Effector memory CD8-positive, alpha-beta T cell (primary cell): ENCODE measurements around the gene SLX4.

ENCODE experiments used
- ATAC-seq: fragments of 150-1000 bp; cut with Tn5 transposase; replicated peaks from 2 replicates; pipeline ENCODE4 v1.10.0; 2021; ENCODE audit warnings: mild to moderate bottlenecking, moderate library complexity
- DNase-seq, 3 experiments: peaks; one replicate each; pipeline ENCODE4 v3.0.0; 2021
- H3K27ac Mint-ChIP-seq, 2 donors: one replicate each; pipeline ENCODE4 v1.8.0; 2022; ENCODE audit warnings: mild to moderate bottlenecking in 2 of 2, mixed read lengths in 2 of 2, moderate library complexity in 2 of 2
- H3K27me3 Mint-ChIP-seq, 2 donors: one replicate each; pipeline ENCODE4 v1.8.0; 2022; ENCODE audit warnings: mixed read lengths in 2 of 2
- H3K36me3 Mint-ChIP-seq: one replicate; pipeline ENCODE4 v1.8.0; 2022; ENCODE audit warnings: mild to moderate bottlenecking, moderate library complexity, mixed read lengths; ENCODE audit not compliant: insufficient read depth
- H3K4me1 Mint-ChIP-seq, 2 donors: one replicate each; pipeline ENCODE4 v1.8.0; 2022; ENCODE audit warnings: low read depth in 2 of 2, mixed read lengths in 2 of 2
- H3K4me3 Mint-ChIP-seq, 2 donors: one replicate each; pipeline ENCODE4 v1.8.0; 2022; ENCODE audit warnings: mild to moderate bottlenecking in 2 of 2, mixed read lengths in 2 of 2, moderate library complexity in 2 of 2
- H3K9me3 Mint-ChIP-seq, 2 donors: one replicate each; pipeline ENCODE4 v1.8.0; 2022; ENCODE audit warnings: mixed read lengths in 2 of 2

The SLX4 gene

GRCh38 chr16:3578610-3579551 is 32.5 kb downstream of the SLX4 start:
- H3K4me3 Mint-ChIP-seq: peak overlapping the region; percentile 100
- peak overlapping the region; percentile 93 to 95 for H3K27ac Mint-ChIP-seq
- H3K27me3 Mint-ChIP-seq: no peaks in the 10 kb centered on the region
- ATAC-seq: peak; percentile 73
- peaks cover 37% of the 10 kb centered on the region for H3K36me3 Mint-ChIP-seq
- DNase-seq: peak; percentile 61 to 68 (median 64)
- H3K9me3 Mint-ChIP-seq: no peaks in the 10 kb centered on the region
- H3K4me1 Mint-ChIP-seq: peaks cover 33 to 54% of the 10 kb centered on the region in 2 donors

GRCh38 chr16:3578121-3578520 is 33.3 kb downstream of the SLX4 start:
- ATAC-seq (peak; percentile 64), DNase-seq (peak; percentile 40 to 53 (median 46))
- H3K4me1 Mint-ChIP-seq: peaks cover 37 to 57% of the 10 kb centered on the region in 2 donors
- H3K27ac Mint-ChIP-seq: peak overlapping the region; percentile 93 to 95
- H3K9me3 Mint-ChIP-seq: no peaks in the 10 kb centered on the region
- no peaks in the 10 kb centered on the region for H3K27me3 Mint-ChIP-seq
- peak overlapping the region; percentile 100 for H3K4me3 Mint-ChIP-seq
- peaks cover 42% of the 10 kb centered on the region for H3K36me3 Mint-ChIP-seq

- peak; percentile 48 to 54 (median 51) for DNase-seq
- Mint-ChIP-seq H3K4me3 (peak within 1 kb of the TSS; percentile 100), H3K4me1 (peaks cover 40 to 57% of the 10 kb centered on the region in 2 donors), H3K36me3 (peaks cover 50% of the 10 kb centered on the region), H3K27me3 (no peaks in the 10 kb centered on the region), H3K9me3 (no peaks in the 10 kb centered on the region), H3K27ac (peak within 1 kb of the TSS; percentile 93 to 95)
- peak; percentile 52 for ATAC-seq
These were observed 34.1 kb downstream of the SLX4 start, which contains the start of gene NLRC3 for GRCh38 chr16:3577302-3577752. TSS of gene NLRC3 (minus strand) at chr16:3577403. CDS start at chr16:3565036, 12,367 bp downstream.

GRCh38 chr16:3576211-3576610 is 35.2 kb downstream of the SLX4 start:
- no peak for ATAC-seq
- peaks cover 45 to 57% of the 10 kb centered on the region in 2 donors for H3K4me1 Mint-ChIP-seq
- H3K9me3 Mint-ChIP-seq: no peaks in the 10 kb centered on the region
- no peaks in the 10 kb centered on the region for H3K27me3 Mint-ChIP-seq
- H3K27ac Mint-ChIP-seq: peak overlapping the region; percentile 93 to 95
- DNase-seq: peak in 1 of 3 experiments; percentile 11
- peaks cover 62% of the 10 kb centered on the region for H3K36me3 Mint-ChIP-seq
- H3K4me3 Mint-ChIP-seq: peak overlapping the region; percentile 100

- Mint-ChIP-seq H3K9me3 (peaks cover 2 to 3% of the 10 kb centered on the region in 2 donors), H3K4me1 (peaks cover 46 to 53% of the 10 kb centered on the region in 2 donors), H3K4me3 (peak overlapping the region; percentile 100), H3K27me3 (no peaks in the 10 kb centered on the region), H3K27ac (peak overlapping the region; percentile 93 to 95), H3K36me3 (peaks cover 69% of the 10 kb centered on the region)
- no peak for DNase-seq
- no peak for ATAC-seq
These were observed 35.9 kb downstream of the SLX4 start for GRCh38 chr16:3575491-3575890.

- Mint-ChIP-seq H3K9me3 (peaks cover 5 to 7% of the 10 kb centered on the region in 2 donors), H3K4me1 (peaks cover 44% of the 10 kb centered on the region in 2 donors), H3K4me3 (peak overlapping the region; percentile 100), H3K27me3 (no peaks in the 10 kb centered on the region), H3K36me3 (peaks cover 70% of the 10 kb centered on the region), H3K27ac (peak overlapping the region; percentile 82 to 93)
- ATAC-seq: no peak
- no peak for DNase-seq
These were observed 37.2 kb downstream of the SLX4 start for GRCh38 chr16:3574195-3574594.

GRCh38 chr16:3573146-3573815 is 38.1 kb downstream of the SLX4 start:
- H3K36me3 Mint-ChIP-seq: peaks cover 75% of the 10 kb centered on the region
- no peak for ATAC-seq
- no peak for DNase-seq
- H3K4me1 Mint-ChIP-seq: peaks cover 40 to 44% of the 10 kb centered on the region in 2 donors
- H3K9me3 Mint-ChIP-seq: peaks cover 5 to 7% of the 10 kb centered on the region in 2 donors
- peak overlapping the region; percentile 37 to 57 for H3K4me3 Mint-ChIP-seq
- H3K27ac Mint-ChIP-seq: peak overlapping the region; percentile 69 to 93
- no peaks in the 10 kb centered on the region for H3K27me3 Mint-ChIP-seq

- Mint-ChIP-seq H3K4me1 (peaks cover 23 to 25% of the 10 kb centered on the region in 2 donors), H3K4me3 (no peak overlapping the region)
- no peak for ATAC-seq
These were observed 40.9 kb downstream of the SLX4 start for GRCh38 chr16:3570420-3571062.

GRCh38 chr16:3569851-3570250 is 41.6 kb downstream of the SLX4 start:
- H3K27ac Mint-ChIP-seq: peak overlapping the region; percentile 66 to 72
- H3K4me3 Mint-ChIP-seq: no peak overlapping the region
- peaks cover 88% of the 10 kb centered on the region for H3K36me3 Mint-ChIP-seq

More at GRCh38 chr16:3570420-3571062, 40.9 kb downstream of the SLX4 start:
- no peak for DNase-seq
- Mint-ChIP-seq H3K9me3 (peaks cover 5 to 7% of the 10 kb centered on the region in 2 donors), H3K27me3 (no peaks in the 10 kb centered on the region), H3K27ac (peak overlapping the region; percentile 58 to 66), H3K36me3 (peaks cover 87% of the 10 kb centered on the region)

GRCh38 chr16:3566990-3567389 is 44.4 kb downstream of the SLX4 start:
- Mint-ChIP-seq H3K4me3 (no peak overlapping the region), H3K27me3 (no peaks in the 10 kb centered on the region), H3K27ac (peak overlapping the region in 1 of 2 donors; percentile 84), H3K36me3 (peaks cover 78% of the 10 kb centered on the region), H3K9me3 (peaks cover 5 to 7% of the 10 kb centered on the region in 2 donors), H3K4me1 (peaks cover 9 to 10% of the 10 kb centered on the region in 2 donors)
- ATAC-seq (no peak), DNase-seq (no peak)

More at GRCh38 chr16:3569851-3570250, 41.6 kb downstream of the SLX4 start:
- Mint-ChIP-seq H3K9me3 (peaks cover 5 to 7% of the 10 kb centered on the region in 2 donors), H3K27me3 (no peaks in the 10 kb centered on the region), H3K4me1 (peaks cover 19 to 20% of the 10 kb centered on the region in 2 donors)
- DNase-seq (no peak), ATAC-seq (no peak)

GRCh38 chr16:3564889-3565141 is 46.6 kb downstream of the SLX4 start:
- H3K4me3 Mint-ChIP-seq: no peak overlapping the region
- H3K27me3 Mint-ChIP-seq: no peaks in the 10 kb centered on the region
- peaks cover 76% of the 10 kb centered on the region for H3K36me3 Mint-ChIP-seq

GRCh38 chr16:3564130-3564888 is 47.1 kb downstream of the SLX4 start:
- no peak for DNase-seq
- Mint-ChIP-seq H3K4me3 (no peak overlapping the region), H3K27me3 (no peaks in the 10 kb centered on the region), H3K27ac (no peak overlapping the region), H3K36me3 (peaks cover 81% of the 10 kb centered on the region), H3K9me3 (no peaks in the 10 kb centered on the region), H3K4me1 (peaks cover 3 to 5% of the 10 kb centered on the region in 2 donors)
- ATAC-seq: no peak

More at GRCh38 chr16:3564889-3565141, 46.6 kb downstream of the SLX4 start:
- H3K9me3 Mint-ChIP-seq: no peaks in the 10 kb centered on the region
- peaks cover 3 to 5% of the 10 kb centered on the region in 2 donors for H3K4me1 Mint-ChIP-seq
- ATAC-seq: no peak
- peak overlapping the region in 1 of 2 donors; percentile 80 for H3K27ac Mint-ChIP-seq
- DNase-seq: no peak
